ENCODE results near the gene EDRF1.

Gene EDRF1

GRCh38 chr10:125679436-125679835, 40.1 kb upstream of the EDRF1 start:
- Histone ChIP-seq H4K20me1 (ENCODE audit: insufficient read depth, low read length) (no peaks in the 10 kb centered on the region), H3K79me2 (ENCODE audit: insufficient read depth, low read length) (no peaks in the 10 kb centered on the region), H3K9me3 (ENCODE audit: low read length) (0 out of 2 replicates have a peak, but pooled peaks cover 5% of the 10 kb centered on the region), H3K27ac (ENCODE audit: low read depth, low read length, poor library complexity, severe bottlenecking) (no peak overlapping the region), H3F3A (ENCODE audit: insufficient read depth, low read length) (no peaks in the 10 kb centered on the region), H3K4me2 (ENCODE audit: low read length) (no peak overlapping the region), H2AFZ (ENCODE audit: low read length) (no peak overlapping the region), H3K36me3 (ENCODE audit: insufficient read depth, low read length) (no peaks in the 10 kb centered on the region), H3K27me3 (ENCODE audit: insufficient read depth, low read length) (no peaks in the 10 kb centered on the region), H3K9ac (ENCODE audit: low read length) (no peak overlapping the region), H3K4me1 (ENCODE audit: insufficient read depth, low read length, severe bottlenecking) (no peaks in the 10 kb centered on the region), H3K4me3 (ENCODE audit: low read depth, low read length, poor library complexity, severe bottlenecking) (no peak overlapping the region), H3K9me2 (ENCODE audit: low read depth, low read length) (no peaks in the 10 kb centered on the region)
- TF ChIP-seq CTCF (IDR thresholded peaks at IDR 0.05; ENCODE audit: low read length): no peak

- Histone ChIP-seq H3K9me2 (ENCODE audit: low read depth, low read length) (no peaks in the 10 kb centered on the region), H3K4me1 (ENCODE audit: insufficient read depth, low read length, severe bottlenecking) (no peaks in the 10 kb centered on the region), H3K36me3 (ENCODE audit: insufficient read depth, low read length) (no peaks in the 10 kb centered on the region), H3K4me3 (ENCODE audit: low read depth, low read length, poor library complexity, severe bottlenecking) (no peak within 1 kb of the TSS), H3K4me2 (ENCODE audit: low read length) (no peak within 1 kb of the TSS), H3F3A (ENCODE audit: insufficient read depth, low read length) (no peaks in the 10 kb centered on the region), H3K9me3 (ENCODE audit: low read length) (no peaks in the 10 kb centered on the region), H3K27me3 (ENCODE audit: insufficient read depth, low read length) (no peaks in the 10 kb centered on the region), H3K79me2 (ENCODE audit: insufficient read depth, low read length) (no peaks in the 10 kb centered on the region), H4K20me1 (ENCODE audit: insufficient read depth, low read length) (no peaks in the 10 kb centered on the region), H3K27ac (ENCODE audit: low read depth, low read length, poor library complexity, severe bottlenecking) (no peak within 1 kb of the TSS), H3K9ac (ENCODE audit: low read length) (no peak within 1 kb of the TSS), H2AFZ (ENCODE audit: low read length) (no peak within 1 kb of the TSS)
- TF ChIP-seq CTCF (IDR thresholded peaks at IDR 0.05; ENCODE audit: low read length): no peak
- TF ChIP-seq EZH2 (IDR thresholded peaks at IDR 0.05; ENCODE audit: borderline replicate concordance, low read length): no peak
Measured at GRCh38 chr10:125683063-125683462, 36.4 kb upstream of the EDRF1 start, which contains the start of gene TEX36. TEX36 (minus strand) TSS chr10:125683163; CDS start chr10:125682989, 174 bp downstream.

GRCh38 chr10:125683821-125684220, 35.7 kb upstream of the EDRF1 start:
- Histone ChIP-seq H3K36me3 (ENCODE audit: insufficient read depth, low read length) (no peaks in the 10 kb centered on the region), H4K20me1 (ENCODE audit: insufficient read depth, low read length) (no peaks in the 10 kb centered on the region), H3F3A (ENCODE audit: insufficient read depth, low read length) (no peaks in the 10 kb centered on the region), H3K4me3 (ENCODE audit: low read depth, low read length, poor library complexity, severe bottlenecking) (no peak overlapping the region), H3K79me2 (ENCODE audit: insufficient read depth, low read length) (no peaks in the 10 kb centered on the region), H3K4me1 (ENCODE audit: insufficient read depth, low read length, severe bottlenecking) (no peaks in the 10 kb centered on the region), H3K27me3 (ENCODE audit: insufficient read depth, low read length) (no peaks in the 10 kb centered on the region), H3K9ac (ENCODE audit: low read length) (no peak overlapping the region), H3K4me2 (ENCODE audit: low read length) (no peak overlapping the region), H2AFZ (ENCODE audit: low read length) (no peak overlapping the region), H3K27ac (ENCODE audit: low read depth, low read length, poor library complexity, severe bottlenecking) (no peak overlapping the region), H3K9me3 (ENCODE audit: low read length) (no peaks in the 10 kb centered on the region), H3K9me2 (ENCODE audit: low read depth, low read length) (no peaks in the 10 kb centered on the region)
- no peak for TF ChIP-seq EZH2 (IDR thresholded peaks at IDR 0.05; ENCODE audit: borderline replicate concordance, low read length)

GRCh38 chr10:125684581-125684980, 34.9 kb upstream of the EDRF1 start:
- Histone ChIP-seq H3K27ac (ENCODE audit: low read depth, low read length, poor library complexity, severe bottlenecking) (no peak overlapping the region), H3K4me3 (ENCODE audit: low read depth, low read length, poor library complexity, severe bottlenecking) (no peak overlapping the region), H3K4me1 (ENCODE audit: insufficient read depth, low read length, severe bottlenecking) (no peaks in the 10 kb centered on the region), H3K9me3 (ENCODE audit: low read length) (no peaks in the 10 kb centered on the region), H3K27me3 (ENCODE audit: insufficient read depth, low read length) (no peaks in the 10 kb centered on the region), H3K9me2 (ENCODE audit: low read depth, low read length) (no peaks in the 10 kb centered on the region), H4K20me1 (ENCODE audit: insufficient read depth, low read length) (no peaks in the 10 kb centered on the region), H3K4me2 (ENCODE audit: low read length) (no peak overlapping the region), H2AFZ (ENCODE audit: low read length) (no peak overlapping the region), H3K79me2 (ENCODE audit: insufficient read depth, low read length) (no peaks in the 10 kb centered on the region), H3F3A (ENCODE audit: insufficient read depth, low read length) (no peaks in the 10 kb centered on the region), H3K9ac (ENCODE audit: low read length) (no peak overlapping the region), H3K36me3 (ENCODE audit: insufficient read depth, low read length) (no peaks in the 10 kb centered on the region)
- no peak for TF ChIP-seq CTCF (IDR thresholded peaks at IDR 0.05; ENCODE audit: low read length)
- TF ChIP-seq EZH2 (IDR thresholded peaks at IDR 0.05; ENCODE audit: borderline replicate concordance, low read length): no peak

Data from OCI-LY1 (cell line).